ENCODE results near the gene KDM4B. TPM values are rescaled to one million over a fixed set of nuclear protein-coding genes. Genes with fewer than 3 reads are reported as not detected.

The KDM4B gene
- total and polyA plus RNA-seq, 10 of the 15 experiments (the other 5 are each of a cell fraction or from before 2014, with no cell fraction given): 0.47 to 49.6 (median 16.2) TPM

- TF ChIP-seq SPI1 (IDR thresholded peaks at IDR 0.05; ENCODE audit: borderline replicate concordance, insufficient read depth, low read depth, low read length) (no peak), SMAD1 (IDR thresholded peaks at IDR 0.05; ENCODE audit: low read depth, partially characterized antibody) (no peak), HCFC1 (IDR thresholded peaks at IDR 0.05; ENCODE audit: low read length) (no peak), PKNOX1 (IDR thresholded peaks at IDR 0.05) (no peak), ZBED1 (IDR thresholded peaks at IDR 0.05; ENCODE audit: borderline replicate concordance) (no peak), NFIC (IDR thresholded peaks at IDR 0.05; ENCODE audit: low read depth, low read length) (no peak), IRF4 (IDR thresholded peaks at IDR 0.05; ENCODE audit: low read depth, low read length) (no peak)
- no peak overlapping the region for H3K9ac ChIP-seq (ENCODE audit: control insufficient read depth, insufficient read depth, low read length)
- DNase-seq (ENCODE audit: low read depth, low spot score) (no peak), FAIRE-seq (no peak), ATAC-seq (no peak)
- POLR2A ChIA-PET: interaction anchor here (0.7 kb wide), 1 partner anchor 776 kb away, joined by 5 read pairs; no protein-coding TSS in a partner anchor
- SMC1A ChIA-PET (ENCODE audit: uncharacterized antibody, unreplicated experiment): no interaction called here
- intact Hi-C loops (cut with micrococcal nuclease; ENCODE audit: unreplicated experiment): no loop called here
- H3K9me3 ChIP-seq (replicated peaks; ENCODE audit: control insufficient read depth, insufficient read depth, low read length): no peaks in the 10 kb centered on the region; the same call in 2 of the 3 replicates
- RAD21 ChIA-PET (ENCODE audit: unreplicated experiment): no interaction called here
- in situ Hi-C loops (cut with MboI): no loop called here
- no peak overlapping the region for H2AFZ ChIP-seq (ENCODE audit: control insufficient read depth, low read depth, low read length)
- H3K27me3 ChIP-seq (replicated peaks in 1 of 2; ENCODE audit: control insufficient read depth in 2 of 2, insufficient read depth in 2 of 2, low read length in 1 of 2): no peaks in the 10 kb centered on the region
- CTCF ChIA-PET: no interaction called here
- no peaks in the 10 kb centered on the region for H3K4me1 ChIP-seq (ENCODE audit: control insufficient read depth, insufficient read depth, low read length)
- no peak overlapping the region for H3K4me3 ChIP-seq
- 73% methylated on average over 10 of the region's 10 CpGs for WGBS (ENCODE audit: insufficient coverage, insufficient replicate concordance, low lambda C conversion rate, missing lambda C conversion rate)
- peaks cover 0 to 5% of the 10 kb centered on the region in 2 experiments; a peak in 2 of 4 replicates for H3K36me3 ChIP-seq (ENCODE audit: control insufficient read depth in 2 of 2, insufficient read depth in 2 of 2, low read length in 1 of 2)
- BruUV-seq (replicated peaks): no TSS peak
- no peak overlapping the region for H3K27ac ChIP-seq (ENCODE audit: control insufficient read depth, insufficient read depth)
- peaks cover 6% of the 10 kb centered on the region for H4K20me1 ChIP-seq (ENCODE audit: control insufficient read depth, insufficient read depth)
- no peak overlapping the region for H3K4me2 ChIP-seq (ENCODE audit: control insufficient read depth, insufficient read depth)
- peaks cover 31% of the 10 kb centered on the region for H3K79me2 ChIP-seq (ENCODE audit: control insufficient read depth, insufficient read depth, low read length)
These were observed 37.3 kb downstream of the KDM4B start for GRCh38 chr19:5006201-5006600.

GRCh38 chr19:5006821-5007220 lies 37.9 kb downstream of the KDM4B start:
- Histone ChIP-seq H3K9ac (ENCODE audit: control insufficient read depth, insufficient read depth, low read length) (no peak overlapping the region), H3K27me3 (replicated peaks in 1 of 2; ENCODE audit: control insufficient read depth in 2 of 2, insufficient read depth in 2 of 2, low read length in 1 of 2) (no peaks in the 10 kb centered on the region), H3K4me2 (ENCODE audit: control insufficient read depth, insufficient read depth) (no peak overlapping the region), H3K4me1 (ENCODE audit: control insufficient read depth, insufficient read depth, low read length) (no peaks in the 10 kb centered on the region), H3K27ac (ENCODE audit: control insufficient read depth, insufficient read depth) (no peak overlapping the region), H4K20me1 (ENCODE audit: control insufficient read depth, insufficient read depth) (peaks cover 9% of the 10 kb centered on the region), H3K36me3 (ENCODE audit: control insufficient read depth in 2 of 2, insufficient read depth in 2 of 2, low read length in 1 of 2) (no peaks in the 10 kb centered on the region; a peak in 2 of 4 replicates), H3K79me2 (ENCODE audit: control insufficient read depth, insufficient read depth, low read length) (peaks cover 28% of the 10 kb centered on the region), H2AFZ (ENCODE audit: control insufficient read depth, low read depth, low read length) (no peak overlapping the region), H3K4me3 (no peak overlapping the region), H3K9me3 (replicated peaks; ENCODE audit: control insufficient read depth, insufficient read depth, low read length) (no peaks in the 10 kb centered on the region; the same call in 2 of the 3 replicates)
- ATAC-seq: no peak
- no TSS peak for BruUV-seq (replicated peaks)
- WGBS (ENCODE audit: insufficient coverage, insufficient replicate concordance, low lambda C conversion rate, missing lambda C conversion rate): 75% methylated on average over 13 of the region's 13 CpGs
- no peak for FAIRE-seq
- in situ Hi-C loops (cut with MboI): no loop called here
- RAD21 ChIA-PET (ENCODE audit: unreplicated experiment): no interaction called here
- DNase-seq (ENCODE audit: low read depth, low spot score): no peak
- CTCF ChIA-PET: interaction anchor here (0.6 kb wide), 1 partner anchor 65 kb away, joined by 3 read pairs; no protein-coding TSS in a partner anchor
- TF ChIP-seq SUPT20H (IDR thresholded peaks at IDR 0.05; ENCODE audit: borderline replicate concordance, control insufficient read depth, low read depth, low read length): no peak
- no peak for TF ChIP-seq POLR2A (IDR thresholded peaks at IDR 0.05; ENCODE audit: low read depth, low read length)
- TF ChIP-seq NFXL1 (IDR thresholded peaks at IDR 0.05; ENCODE audit: borderline replicate concordance): no peak
- TF ChIP-seq SIN3A (IDR thresholded peaks at IDR 0.05; ENCODE audit: low read depth, low read length): no peak
- POLR2A ChIA-PET: interaction anchor here (0.7 kb wide), 1 partner anchor 777 kb away, joined by 5 read pairs; no protein-coding TSS in a partner anchor
- intact Hi-C loops (cut with micrococcal nuclease; ENCODE audit: unreplicated experiment): no loop called here
- SMC1A ChIA-PET (ENCODE audit: uncharacterized antibody, unreplicated experiment): no interaction called here

All from GM12878 (cell line).